Progenitor cell of endocrine pancreas (in vitro differentiated cells): ENCODE results near the gene KRT16. TPM values are rescaled to one million over a fixed set of nuclear protein-coding genes. Genes with fewer than 3 reads are reported as not detected.

ENCODE experiments used
- DNase-seq: peaks from one replicate; pipeline ENCODE4 v3.0.0; 2021; ENCODE audit warnings: low spot score; ENCODE audit not compliant: unreplicated experiment
- H3K27ac Mint-ChIP-seq: 2 replicates; pipeline ENCODE4 v1.8.0; 2021; ENCODE audit warnings: mild to moderate bottlenecking, moderate library complexity, mixed read lengths
- H3K27me3 Mint-ChIP-seq: 2 replicates; pipeline ENCODE4 v1.8.0; 2021; ENCODE audit warnings: mixed read lengths
- H3K36me3 Mint-ChIP-seq: 2 replicates; pipeline ENCODE4 v1.8.0; 2022; ENCODE audit warnings: mixed read lengths; ENCODE audit not compliant: insufficient read depth
- H3K4me1 Mint-ChIP-seq: 2 replicates; pipeline ENCODE4 v1.8.0; 2021; ENCODE audit warnings: low read depth, mixed read lengths
- H3K4me3 Mint-ChIP-seq: 2 replicates; pipeline ENCODE4 v1.8.0; 2021; ENCODE audit warnings: low read depth, mild to moderate bottlenecking, moderate library complexity, mixed read lengths
- H3K9me3 Mint-ChIP-seq: 2 replicates; pipeline ENCODE4 v1.8.0; 2021; ENCODE audit warnings: low read depth, mixed read lengths
- CTCF ChIP-seq: fragments of 200-600 bp; sonication (generic); IDR thresholded peaks from one replicate; pipeline ENCODE4 v1.5.0; 2021; ENCODE audit warnings: antibody characterized with exemption, mild to moderate bottlenecking; ENCODE audit not compliant: unreplicated experiment
- total RNA-seq: library from RNA; stranded (reverse); gene quantifications from 2 replicates; pipeline ENCODE4 v1.2.1, GENCODE V29; 2021

The KRT16 gene
- total RNA-seq, 1 donor from 2014 or later = not detected

GRCh38 chr17:41638194-41638593, 25.6 kb upstream of the KRT16 start:
- Mint-ChIP-seq H3K4me3 (no peak overlapping the region), H3K27me3 (peaks cover 3% of the 10 kb centered on the region), H3K27ac (no peak overlapping the region), H3K9me3 (no peaks in the 10 kb centered on the region), H3K4me1 (peaks cover 1% of the 10 kb centered on the region), H3K36me3 (no peaks in the 10 kb centered on the region)
- TF ChIP-seq CTCF = no peak
- no peak for DNase-seq

GRCh38 chr17:41636652-41637051, 24.1 kb upstream of the KRT16 start:
- peaks cover 1% of the 10 kb centered on the region for H3K4me1 Mint-ChIP-seq
- H3K4me3 Mint-ChIP-seq = no peak overlapping the region
- no peaks in the 10 kb centered on the region for H3K9me3 Mint-ChIP-seq
- no peak overlapping the region for H3K27ac Mint-ChIP-seq
- peaks cover 3% of the 10 kb centered on the region for H3K27me3 Mint-ChIP-seq
- DNase-seq = no peak
- no peak for TF ChIP-seq CTCF
- H3K36me3 Mint-ChIP-seq = no peaks in the 10 kb centered on the region

DNA sequence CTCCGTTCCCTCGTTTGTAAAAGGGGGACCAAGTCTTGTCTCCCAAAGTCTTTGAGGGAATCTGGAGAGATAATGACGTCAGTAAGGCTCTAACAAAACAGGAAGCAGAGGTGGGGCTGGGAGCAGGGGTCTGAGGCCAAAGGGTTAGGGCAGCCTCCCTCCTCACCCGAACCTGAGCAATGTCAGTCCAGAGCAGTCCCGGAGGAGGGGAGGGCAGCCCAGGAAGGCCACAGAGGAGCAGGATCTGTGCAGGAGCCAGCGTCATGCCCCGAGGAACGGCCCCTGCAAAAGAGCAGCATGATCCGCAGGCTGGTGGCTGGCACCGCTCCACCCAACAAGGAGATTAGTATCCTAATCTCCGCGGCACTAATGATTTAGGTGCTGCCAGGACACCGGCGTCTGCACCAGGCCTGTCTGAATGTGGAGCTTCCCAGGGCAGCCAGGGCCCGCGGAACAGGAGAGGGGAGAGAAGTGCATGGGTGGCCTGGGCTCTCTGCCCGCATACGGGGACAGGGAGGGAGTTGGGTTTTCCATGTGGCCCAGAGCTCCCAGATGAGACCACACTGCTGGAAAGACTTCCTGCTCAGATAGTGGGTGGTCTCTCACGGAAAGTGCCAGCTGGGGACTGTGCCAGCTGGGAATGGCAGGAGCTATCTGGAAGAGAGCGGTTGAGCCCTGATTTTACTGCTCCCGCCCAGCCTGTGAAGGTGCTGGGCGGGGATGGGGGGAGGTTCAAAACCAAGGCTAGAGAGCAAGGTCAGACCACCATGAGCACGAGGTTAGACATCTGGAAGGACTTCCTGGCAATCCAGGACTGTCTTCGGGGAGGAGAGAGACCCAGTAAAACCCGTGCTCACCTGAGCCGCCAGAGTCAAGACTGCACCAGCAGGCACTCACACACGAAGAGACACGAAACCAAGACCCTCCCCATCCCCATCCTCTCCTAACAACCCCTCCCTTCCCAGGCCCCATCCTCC, 22.8 kb upstream of the KRT16 start:
- no peak for TF ChIP-seq CTCF
- no peaks in the 10 kb centered on the region for H3K9me3 Mint-ChIP-seq
- DNase-seq = no peak

GRCh38 chr17:41634639-41635038, 22.1 kb upstream of the KRT16 start:
- no peak for TF ChIP-seq CTCF
- DNase-seq = no peak
- H3K4me3 Mint-ChIP-seq = no peak overlapping the region
- H3K9me3 Mint-ChIP-seq = no peaks in the 10 kb centered on the region
- H3K4me1 Mint-ChIP-seq = peaks cover 1% of the 10 kb centered on the region
- H3K36me3 Mint-ChIP-seq = no peaks in the 10 kb centered on the region
- H3K27me3 Mint-ChIP-seq = peaks cover 3% of the 10 kb centered on the region
- H3K27ac Mint-ChIP-seq = no peak overlapping the region

More for the DNA sequence above, 22.8 kb upstream of the KRT16 start:
- Mint-ChIP-seq H3K27ac (no peak overlapping the region), H3K36me3 (no peaks in the 10 kb centered on the region), H3K4me1 (peaks cover 1% of the 10 kb centered on the region), H3K4me3 (no peak overlapping the region), H3K27me3 (peaks cover 3% of the 10 kb centered on the region)

DNA sequence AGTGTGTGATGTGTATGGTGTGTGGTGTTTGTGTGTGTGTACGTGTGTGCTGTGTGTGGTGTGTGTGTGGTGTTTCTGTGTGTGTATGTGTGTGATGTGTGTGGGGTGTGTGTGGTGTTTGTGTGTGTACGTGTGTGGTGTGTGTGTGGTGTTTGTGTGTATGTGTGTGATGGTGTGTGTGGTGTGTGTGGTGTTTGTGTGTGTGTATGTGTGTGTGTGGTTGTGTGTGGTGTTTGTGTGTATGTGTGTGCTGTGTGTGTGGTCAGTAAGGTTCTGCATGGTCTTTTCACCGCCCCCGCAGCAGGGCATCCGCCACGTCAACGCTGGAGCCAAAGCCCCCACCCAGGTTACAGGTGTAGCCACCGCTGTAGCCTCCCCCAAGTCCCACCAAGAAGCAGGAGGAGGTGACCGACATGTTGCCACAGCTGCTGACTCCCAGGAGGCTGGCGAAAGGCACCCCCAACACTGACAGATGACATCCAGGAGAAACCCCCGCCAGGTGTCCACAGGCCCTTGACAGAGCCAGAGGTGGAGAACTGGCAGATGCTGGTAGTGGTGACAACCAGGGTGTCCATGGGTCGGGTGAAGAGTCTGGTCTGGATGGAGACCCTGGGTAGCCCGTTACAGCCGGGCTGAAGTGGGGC, 21.1 kb upstream of the KRT16 start:
- Mint-ChIP-seq H3K9me3 (no peaks in the 10 kb centered on the region), H3K27me3 (no peaks in the 10 kb centered on the region), H3K4me3 (no peak overlapping the region), H3K27ac (no peak overlapping the region), H3K4me1 (peaks cover 1% of the 10 kb centered on the region), H3K36me3 (no peaks in the 10 kb centered on the region)
- TF ChIP-seq CTCF = no peak
- no peak for DNase-seq
